ENCODE results near the gene NOP9. TPM values are rescaled to one million over a fixed set of nuclear protein-coding genes. Genes with fewer than 3 reads are reported as not detected.

NOP9 gene
- polyA plus RNA-seq, 1 experiment, result 16.3 TPM

- TF ChIP-seq CTCF (IDR thresholded peaks at IDR 0.05; ENCODE audit: insufficient read depth, low read depth, low read length), result no peak
- ChIA-PET CTCF (interaction anchor here (0.7 to 3.9 kb wide), 6 partner anchors 11 to 201 kb away, joined by 3 to 16 read pairs (median 4); partner anchors contain the start of genes CIDEB, RABGGTA and TINF2), POLR2A (no interaction called here)
- DNase-seq (ENCODE audit: low read depth), result no peak
- peaks cover 7% of the 10 kb centered on the region; the same call in 1 of the 2 replicates for H3K36me3 ChIP-seq (ENCODE audit: control insufficient read depth, insufficient read depth, low read length)
- no peak overlapping the region for H3K4me3 ChIP-seq (ENCODE audit: low read depth, low read length)
- no peaks in the 10 kb centered on the region for H3K27me3 ChIP-seq (ENCODE audit: control insufficient read depth, insufficient read depth, low read length)
Measured at GRCh38 chr14:24289649-24290280, 9.9 kb upstream of the NOP9 start.

- H3K27me3 ChIP-seq (ENCODE audit: control insufficient read depth, insufficient read depth, low read length), result no peaks in the 10 kb centered on the region
- CTCF ChIA-PET, result interaction anchor here (0.7 to 3.9 kb wide), 4 partner anchors 10 to 71 kb away, joined by 3 to 16 read pairs (median 7); partner anchors contain the start of genes RABGGTA and TINF2
- no peak overlapping the region for H3K4me3 ChIP-seq (ENCODE audit: low read depth, low read length)
- peaks cover 7% of the 10 kb centered on the region; the same call in 1 of the 2 replicates for H3K36me3 ChIP-seq (ENCODE audit: control insufficient read depth, insufficient read depth, low read length)
- DNase-seq (ENCODE audit: low read depth), result no peak
- POLR2A ChIA-PET, result no interaction called here
- no peak for TF ChIP-seq CTCF (IDR thresholded peaks at IDR 0.05; ENCODE audit: insufficient read depth, low read depth, low read length)
Measured at GRCh38 chr14:24290746-24291145, 8.9 kb upstream of the NOP9 start.

- ChIA-PET POLR2A (no interaction called here), CTCF (interaction anchor here (1.3 to 3.9 kb wide), 3 partner anchors 20 to 140 kb away, joined by 4 to 25 read pairs (median 16); partner anchors contain the start of genes RABGGTA and TINF2)
- TF ChIP-seq CTCF (IDR thresholded peaks at IDR 0.05; ENCODE audit: insufficient read depth, low read depth, low read length), result no peak
- Histone ChIP-seq H3K27me3 (ENCODE audit: control insufficient read depth, insufficient read depth, low read length) (no peaks in the 10 kb centered on the region), H3K4me3 (ENCODE audit: low read depth, low read length) (no peak overlapping the region), H3K36me3 (ENCODE audit: control insufficient read depth, insufficient read depth, low read length) (peaks cover 9% of the 10 kb centered on the region)
- DNase-seq (ENCODE audit: low read depth), result no peak
Measured at GRCh38 chr14:24291446-24292117, 8.1 kb upstream of the NOP9 start.

GRCh38 chr14:24292118-24292807, 7.4 kb upstream of the NOP9 start:
- H3K4me3 ChIP-seq (ENCODE audit: low read depth, low read length), result no peak overlapping the region
- H3K27me3 ChIP-seq (ENCODE audit: control insufficient read depth, insufficient read depth, low read length), result no peaks in the 10 kb centered on the region
- no peak for DNase-seq (ENCODE audit: low read depth)
- no peak for TF ChIP-seq CTCF (IDR thresholded peaks at IDR 0.05; ENCODE audit: insufficient read depth, low read depth, low read length)
- CTCF ChIA-PET, result interaction anchor here (0.9 to 3.9 kb wide), 4 partner anchors 21 to 139 kb away, joined by 3 to 25 read pairs (median 10); partner anchors contain the start of genes RABGGTA and TINF2
- peaks cover 9% of the 10 kb centered on the region for H3K36me3 ChIP-seq (ENCODE audit: control insufficient read depth, insufficient read depth, low read length)
- POLR2A ChIA-PET, result no interaction called here

- CTCF ChIA-PET, result interaction anchor here (2.1 to 3.9 kb wide), 2 partner anchors 22 to 51 kb away, joined by 16 to 25 read pairs; partner anchors contain the start of genes RABGGTA and TINF2
- POLR2A ChIA-PET, result interaction anchor here (0.6 kb wide), 1 partner anchor 51 kb away, joined by 3 read pairs; the partner anchor contains the start of gene TINF2
Measured at GRCh38 chr14:24293525-24293924, 6.1 kb upstream of the NOP9 start.

More at GRCh38 chr14:24293525-24293924, 6.1 kb upstream of the NOP9 start:
- Histone ChIP-seq H3K4me3 (ENCODE audit: low read depth, low read length) (no peak overlapping the region), H3K36me3 (ENCODE audit: control insufficient read depth, insufficient read depth, low read length) (peaks cover 9% of the 10 kb centered on the region), H3K27me3 (ENCODE audit: control insufficient read depth, insufficient read depth, low read length) (no peaks in the 10 kb centered on the region)
- TF ChIP-seq CTCF (IDR thresholded peaks at IDR 0.05; ENCODE audit: insufficient read depth, low read depth, low read length), result no peak
- no peak for DNase-seq (ENCODE audit: low read depth)

Data from BJ (cell line).